GM12878 (cell line): Measurements from ENCODE around the gene GABRB1. TPM values are rescaled to one million over a fixed set of nuclear protein-coding genes. Genes with fewer than 3 reads are reported as not detected.
A peak's percentile ranks its signal among the peaks of the same experiment; 100 is the strongest.

Experiments used
- ATAC-seq: fragments of 200-7000 bp; cut with Tn5 transposase; 3 replicates; pipeline ENCODE4 v1.9.1; 2020; ENCODE audit warnings: mild to moderate bottlenecking, moderate library complexity
- BruUV-seq: library from RNA; stranded (reverse); fragments of 400-500 nt; replicated peaks from 2 replicates; lab custom pipeline; 2021; lab: Mats Ljungman, UMichigan
- CTCF ChIA-PET: fragments of 300-600 bp; sonication (Branson Sonifier 250); formaldehyde crosslinking; extraction: SDS; loops from one replicate; lab custom pipeline; 2021; ENCODE audit warnings: inconsistent platforms; lab: Yijun Ruan, JAX
- POLR2A ChIA-PET: fragments of 350-600 bp; formaldehyde crosslinking; extraction: SDS; loops from one replicate; lab custom pipeline; 2021; ENCODE audit warnings: inconsistent platforms; lab: Charles Lee
- RAD21 ChIA-PET: fragments of 300-600 bp; sonication (Branson Sonifier 250); formaldehyde crosslinking; loops from one replicate; lab custom pipeline; 2023; ENCODE audit warnings: antibody characterized with exemption; ENCODE audit not compliant: unreplicated experiment; lab: Charles Lee
- SMC1A ChIA-PET: fragments of 300-600 bp; sonication (Branson Sonifier 250); formaldehyde crosslinking; loops from one replicate; lab custom pipeline; 2023; ENCODE audit not compliant: unreplicated experiment, uncharacterized antibody; lab: Charles Lee
- DNase-seq: peaks from one replicate; pipeline ENCODE4 v3.0.0-alpha.2; 2011; ENCODE audit warnings: low read depth, low spot score
- FAIRE-seq: peaks from 3 replicates; lab custom pipeline; 2011; peaks lifted over from hg19 to GRCh38; lab: Jason Lieb, UNC
- H2AFZ ChIP-seq: 2 replicates; pipeline ENCODE4 v1.6.0; 2011; ENCODE audit warnings: low read depth, low read length, control low read depth; ENCODE audit not compliant: control insufficient read depth
- H3K27ac ChIP-seq: 2 replicates; pipeline ENCODE4 v1.5.1; 2011; ENCODE audit warnings: control low read depth; ENCODE audit not compliant: control insufficient read depth, insufficient read depth
- H3K27me3 ChIP-seq, 2 experiments: replicated peaks in 1 of 2; 2 replicates each; pipeline versions ENCODE4 v1.6.0 to v1.6.1; 2011; ENCODE audit warnings: low read length in 1 of 2; ENCODE audit not compliant: control insufficient read depth in 2 of 2, insufficient read depth in 2 of 2
- H3K36me3 ChIP-seq, 2 experiments: 2 replicates each; pipeline ENCODE4 v1.5.1; 2011; ENCODE audit warnings: low read length in 1 of 2; ENCODE audit not compliant: control insufficient read depth in 2 of 2, insufficient read depth in 2 of 2
- H3K4me1 ChIP-seq: 2 replicates; pipeline ENCODE4 v1.6.1; 2011; ENCODE audit warnings: mild to moderate bottlenecking, low read length, moderate library complexity, mixed read lengths; ENCODE audit not compliant: control insufficient read depth, insufficient read depth
- H3K4me2 ChIP-seq: 2 replicates; pipeline ENCODE4 v1.6.0; 2011; ENCODE audit warnings: control low read depth; ENCODE audit not compliant: control insufficient read depth, insufficient read depth
- H3K4me3 ChIP-seq: fragments of 200-600 bp; sonication (generic); 2 replicates; pipeline ENCODE4 v1.5.1; 2016
- H3K79me2 ChIP-seq: 2 replicates; pipeline ENCODE4 v1.6.0; 2011; ENCODE audit warnings: low read length; ENCODE audit not compliant: control insufficient read depth, insufficient read depth
- H3K9ac ChIP-seq: 2 replicates; pipeline ENCODE4 v1.8.0; 2011; ENCODE audit warnings: low read length, control low read depth, mixed read lengths; ENCODE audit not compliant: control insufficient read depth, insufficient read depth
- H3K9me3 ChIP-seq: replicated peaks from 3 replicates; pipeline ENCODE4 v1.5.1; 2011; ENCODE audit warnings: mild to moderate bottlenecking, low read length; ENCODE audit not compliant: control insufficient read depth, insufficient read depth
- H4K20me1 ChIP-seq: 2 replicates; pipeline ENCODE4 v1.6.0; 2011; ENCODE audit not compliant: control insufficient read depth, insufficient read depth
- BRCA1 ChIP-seq: IDR thresholded peaks from 2 replicates; pipeline ENCODE4 v1.6.1; 2011; ENCODE audit warnings: low read depth, low read length, improper control_type of control experiment
- CHD1 ChIP-seq: IDR thresholded peaks from 2 replicates; pipeline ENCODE4 v1.6.1; 2012; ENCODE audit warnings: low read depth, low read length, improper control_type of control experiment
- EGR1 ChIP-seq, 2 experiments: IDR thresholded peaks; 1 replicate in 1 of 2; 2 replicates in 1 of 2; pipeline ENCODE4 v1.6.1; 2011 to 2012; ENCODE audit warnings: low read depth in 2 of 2, low read length in 2 of 2, borderline replicate concordance in 1 of 2, mild to moderate bottlenecking in 1 of 2, moderate library complexity in 1 of 2
- EP300 ChIP-seq, 2 experiments: fragments of 150-350 bp in 1 of 2; IDR thresholded peaks; 2 replicates each; pipeline ENCODE4 v1.6.1; 2011 to 2012; ENCODE audit warnings: low read depth in 2 of 2, low read length in 2 of 2, borderline replicate concordance in 1 of 2, improper control_type of control experiment in 1 of 2, inconsistent platforms in 1 of 2; ENCODE audit not compliant: control insufficient read depth in 1 of 2
- MEF2B ChIP-seq: fragments of 450-650 bp; IDR thresholded peaks from 2 replicates; pipeline ENCODE4 v1.6.1; 2018; ENCODE audit warnings: mild to moderate bottlenecking, moderate library complexity; ENCODE audit not compliant: partially characterized antibody, poor library complexity, severe bottlenecking
- MTA3 ChIP-seq: IDR thresholded peaks from 2 replicates; pipeline ENCODE4 v1.6.1; 2012; ENCODE audit warnings: low read length, inconsistent platforms, borderline replicate concordance
- MXI1 ChIP-seq: fragments of 150-350 bp; IDR thresholded peaks from 2 replicates; pipeline ENCODE4 v1.6.1; 2011; ENCODE audit warnings: low read depth, mild to moderate bottlenecking, inconsistent platforms, low read length, improper control_type of control experiment
- MYC ChIP-seq: IDR thresholded peaks from 2 replicates; pipeline ENCODE4 v1.6.1; 2011; ENCODE audit warnings: mild to moderate bottlenecking, low read length, moderate library complexity, inconsistent platforms; ENCODE audit not compliant: insufficient read depth, insufficient replicate concordance, insufficient read length, severe bottlenecking
- NBN ChIP-seq: fragments of 450-650 bp; IDR thresholded peaks from 2 replicates; pipeline ENCODE4 v1.6.1; 2016
- NFIC ChIP-seq: IDR thresholded peaks from 2 replicates; pipeline ENCODE4 v1.6.1; 2012; ENCODE audit warnings: low read depth, mild to moderate bottlenecking, inconsistent platforms, low read length, moderate library complexity
- NR2F1 ChIP-seq: fragments of 450-650 bp; conservative IDR thresholded peaks from 2 replicates; pipeline ENCODE4 v1.6.1; 2017; ENCODE audit warnings: mild to moderate bottlenecking
- NRF1 ChIP-seq: conservative IDR thresholded peaks from 2 replicates; pipeline ENCODE4 v1.6.1; 2011; ENCODE audit warnings: mild to moderate bottlenecking, low read depth, low read length, improper control_type of control experiment
- POLR2A ChIP-seq: IDR thresholded peaks from 2 replicates; pipeline ENCODE4 v1.6.1; 2011; ENCODE audit warnings: low read depth, mild to moderate bottlenecking, low read length
- POLR2AphosphoS2 ChIP-seq: IDR thresholded peaks from 2 replicates; pipeline ENCODE4 v1.6.1; 2011; ENCODE audit warnings: low read depth, mild to moderate bottlenecking, low read length, improper control_type of control experiment, moderate library complexity
- SREBF1 ChIP-seq: IDR thresholded peaks from 2 replicates; pipeline ENCODE4 v1.6.1; 2012; ENCODE audit warnings: mild to moderate bottlenecking, low read length
- SRF ChIP-seq, 2 experiments: IDR thresholded peaks; 2 replicates each; pipeline ENCODE4 v1.6.1; 2011; ENCODE audit warnings: low read depth in 2 of 2, low read length in 2 of 2, mild to moderate bottlenecking in 1 of 2, moderate library complexity in 1 of 2
- ZNF24 ChIP-seq: fragments of 450-650 bp; IDR thresholded peaks from 2 replicates; pipeline ENCODE4 v1.6.1; 2017; ENCODE audit warnings: antibody characterized with exemption, mild to moderate bottlenecking
- WGBS: methylation state at CpG from one replicate; pipeline ENCODE4 v1.1.6; 2016; ENCODE audit warnings: low lambda C conversion rate; ENCODE audit not compliant: insufficient replicate concordance, insufficient coverage; ENCODE audit errors: missing lambda C conversion rate; 5-methylcytosine and 5-hydroxymethylcytosine counted together
- in situ Hi-C: fragments of 300-500 bp; cut with MboI; formaldehyde crosslinking; loops from 9 replicates; pipeline ENCODE4 v1.14.3; 2018; ENCODE audit warnings: mixed read lengths
- intact Hi-C: fragments of 100-400 bp; cut with micrococcal nuclease; formaldehyde crosslinking; loops from one replicate; pipeline ENCODE4 v1.14.2; 2022; ENCODE audit not compliant: unreplicated experiment
- polyA plus RNA-seq, 11 experiments: library from polyadenylated mRNA; depleted of rRNA in 4 of 11; unstranded in 6 of 11; stranded (reverse) in 5 of 11; fragments of >200 nt; fragmentation: Nextera tagmentation in 4 of 11; fragmentation: Illumina TruSeq in 1 of 11; extraction: Ambion mirVana in 4 of 11; extraction: Trizol in 1 of 11; gene quantifications; 1 replicate in 1 of 11; 2 replicates in 10 of 11; pipeline versions ENCODE4 v1.2.1 to v1.2.3, GENCODE V29; 2011 to 2016; ENCODE audit warnings: inconsistent platforms in 2 of 11, missing spikeins in 2 of 11, low read depth in 1 of 11
- total RNA-seq, 4 experiments: library from RNA; depleted of rRNA in 3 of 4; stranded (reverse); fragments of >200 nt in 3 of 4; fragmentation: Illumina TruSeq in 1 of 4; extraction: Trizol in 1 of 4; gene quantifications; 2 replicates each; pipeline versions ENCODE4 v1.2.1 to v1.2.3, GENCODE V29; 2013 to 2021
- TF ChIP-seq, protein P1 (sequence below): fragments of 450-650 bp; IDR thresholded peaks from 2 replicates; pipeline ENCODE4 v1.6.1; 2017; ENCODE audit warnings: antibody characterized with exemption, mild to moderate bottlenecking, moderate library complexity

The GABRB1 gene
- total and polyA plus RNA-seq, 10 of the 15 experiments (the other 5 are each of a cell fraction or from before 2014, with no cell fraction given), result 0.13 to 0.92 TPM; not detected in 8

GRCh38 chr4:47463235-47463956, 432.0 kb downstream of the GABRB1 start, which contains the start of gene COMMD8:
TSS of gene COMMD8 (minus strand) at chr4:47463702. CDS start at chr4:47463651, 51 bp downstream.
- CTCF ChIA-PET, result interaction anchor here (0.6 to 5.0 kb wide), 20 partner anchors 9 to 376 kb away, joined by 3 to 79 read pairs (median 4); partner anchors contain the start of gene ATP10D
- peak; percentile 97 for FAIRE-seq
- peak; percentile 98 for TF ChIP-seq MEF2B
- no peak for TF ChIP-seq ZNF24
- TF ChIP-seq POLR2A, result peak; percentile 96
- peak in 1 of 2 experiments; percentile 25; a peak in 1 of 4 replicates for TF ChIP-seq EP300 (IDR thresholded peaks at IDR 0.05; ENCODE audit: borderline replicate concordance in 1 of 2, control insufficient read depth in 1 of 2, low read depth in 2 of 2, low read length in 2 of 2)
- no peak for TF ChIP-seq NFIC
- peak; percentile 96 for TF ChIP-seq NRF1
- TF ChIP-seq EGR1 (IDR thresholded peaks at IDR 0.05; ENCODE audit: borderline replicate concordance in 1 of 2, low read depth in 2 of 2, low read length in 2 of 2), result 0 out of 3 replicates have a peak, but pooled peaks of 1 of the 2 experiments have one; percentile 19
- no peak for TF ChIP-seq SREBF1
- no peak for TF ChIP-seq SRF (IDR thresholded peaks at IDR 0.05; ENCODE audit: low read depth in 2 of 2, low read length in 2 of 2)
- no peak for TF ChIP-seq MTA3
- TF ChIP-seq BRCA1, result no peak
- peak; percentile 67 for TF ChIP-seq NR2F1
- TF ChIP-seq POLR2AphosphoS2, result peak; percentile 82
- TF ChIP-seq, protein P1, sequence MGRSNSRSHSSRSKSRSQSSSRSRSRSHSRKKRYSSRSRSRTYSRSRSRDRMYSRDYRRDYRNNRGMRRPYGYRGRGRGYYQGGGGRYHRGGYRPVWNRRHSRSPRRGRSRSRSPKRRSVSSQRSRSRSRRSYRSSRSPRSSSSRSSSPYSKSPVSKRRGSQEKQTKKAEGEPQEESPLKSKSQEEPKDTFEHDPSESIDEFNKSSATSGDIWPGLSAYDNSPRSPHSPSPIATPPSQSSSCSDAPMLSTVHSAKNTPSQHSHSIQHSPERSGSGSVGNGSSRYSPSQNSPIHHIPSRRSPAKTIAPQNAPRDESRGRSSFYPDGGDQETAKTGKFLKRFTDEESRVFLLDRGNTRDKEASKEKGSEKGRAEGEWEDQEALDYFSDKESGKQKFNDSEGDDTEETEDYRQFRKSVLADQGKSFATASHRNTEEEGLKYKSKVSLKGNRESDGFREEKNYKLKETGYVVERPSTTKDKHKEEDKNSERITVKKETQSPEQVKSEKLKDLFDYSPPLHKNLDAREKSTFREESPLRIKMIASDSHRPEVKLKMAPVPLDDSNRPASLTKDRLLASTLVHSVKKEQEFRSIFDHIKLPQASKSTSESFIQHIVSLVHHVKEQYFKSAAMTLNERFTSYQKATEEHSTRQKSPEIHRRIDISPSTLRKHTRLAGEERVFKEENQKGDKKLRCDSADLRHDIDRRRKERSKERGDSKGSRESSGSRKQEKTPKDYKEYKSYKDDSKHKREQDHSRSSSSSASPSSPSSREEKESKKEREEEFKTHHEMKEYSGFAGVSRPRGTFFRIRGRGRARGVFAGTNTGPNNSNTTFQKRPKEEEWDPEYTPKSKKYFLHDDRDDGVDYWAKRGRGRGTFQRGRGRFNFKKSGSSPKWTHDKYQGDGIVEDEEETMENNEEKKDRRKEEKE, result no peak
- 0 out of 2 replicates have a peak, but pooled peaks have one; percentile 34 for TF ChIP-seq NBN
- no peak for TF ChIP-seq MYC
- TF ChIP-seq CHD1, result no peak
- peak; percentile 98 for TF ChIP-seq MXI1

More at GRCh38 chr4:47463235-47463956, 432.0 kb downstream of the GABRB1 start, which contains the start of gene COMMD8:
- H3K4me3 ChIP-seq, result peak within 1 kb of the TSS; percentile 92
- under 1% methylated on average over 37 of the region's 51 CpGs for WGBS
- peaks cover 18% of the 10 kb centered on the region for H3K79me2 ChIP-seq
- ChIA-PET RAD21 (interaction anchor here (0.6 to 5.6 kb wide), 22 partner anchors 9 to 376 kb away, joined by 3 to 84 read pairs (median 4); partner anchors contain the start of gene ATP10D), SMC1A (interaction anchor here (0.6 to 10.8 kb wide), 21 partner anchors 8 to 534 kb away, joined by 3 to 126 read pairs (median 4); partner anchors contain the start of gene ATP10D), POLR2A (interaction anchor here (0.5 to 3.4 kb wide), 13 partner anchors 10 to 56 kb away, joined by 3 to 21 read pairs (median 6); partner anchors contain the start of gene ATP10D)
- peak within 1 kb of the TSS; percentile 97 for H2AFZ ChIP-seq
- H4K20me1 ChIP-seq, result no peaks in the 10 kb centered on the region
- in situ Hi-C loops (no loop called here), intact Hi-C loops (loop anchor here (1.0 to 2.0 kb wide), 2 partner anchors 22 to 101 kb away; partner anchors contain the start of gene ATP10D)
- 0 out of 4 replicates have a peak, but pooled peaks cover 0 to 3% of the 10 kb centered on the region in 2 experiments for H3K36me3 ChIP-seq
- H3K27me3 ChIP-seq, result no peaks in the 10 kb centered on the region
- peaks cover 22% of the 10 kb centered on the region for H3K4me1 ChIP-seq
- ATAC-seq (peak; percentile 87), DNase-seq (peak; percentile 91)
- H3K4me2 ChIP-seq, result peak within 1 kb of the TSS; percentile 86
- BruUV-seq, result TSS peak; percentile 73
- peak within 1 kb of the TSS; percentile 66 for H3K9ac ChIP-seq
- no peaks in the 10 kb centered on the region for H3K9me3 ChIP-seq
- peak within 1 kb of the TSS; percentile 79 for H3K27ac ChIP-seq
